ENCODE results near the gene HEATR3.

The HEATR3 gene

GRCh38 chr16:50059111-50059510, 6.7 kb upstream of the HEATR3 start:
- no peak for DNase-seq

DNA sequence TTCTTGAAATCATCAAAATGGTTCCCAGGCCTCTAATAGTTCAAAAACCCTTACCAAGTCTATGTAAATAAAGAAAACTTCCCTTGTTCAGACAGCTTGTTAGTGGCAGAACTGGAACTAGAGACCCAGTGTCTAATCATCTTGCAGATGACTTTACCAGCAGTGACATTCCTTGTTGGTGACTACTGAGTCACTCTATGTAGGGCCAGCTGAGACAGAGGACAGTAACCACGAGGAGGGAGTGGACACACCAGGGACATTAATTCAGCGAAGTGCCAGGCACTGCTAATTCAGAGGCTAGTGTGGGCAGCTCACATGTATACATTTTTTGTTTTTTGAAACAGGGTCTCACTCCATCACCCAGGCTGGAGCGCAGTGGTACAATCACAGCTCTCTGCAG, 6.1 kb upstream of the HEATR3 start:
- no peak for DNase-seq

- no peak for DNase-seq
Observed at GRCh38 chr16:50061326-50061725, 4.4 kb upstream of the HEATR3 start.

DNA sequence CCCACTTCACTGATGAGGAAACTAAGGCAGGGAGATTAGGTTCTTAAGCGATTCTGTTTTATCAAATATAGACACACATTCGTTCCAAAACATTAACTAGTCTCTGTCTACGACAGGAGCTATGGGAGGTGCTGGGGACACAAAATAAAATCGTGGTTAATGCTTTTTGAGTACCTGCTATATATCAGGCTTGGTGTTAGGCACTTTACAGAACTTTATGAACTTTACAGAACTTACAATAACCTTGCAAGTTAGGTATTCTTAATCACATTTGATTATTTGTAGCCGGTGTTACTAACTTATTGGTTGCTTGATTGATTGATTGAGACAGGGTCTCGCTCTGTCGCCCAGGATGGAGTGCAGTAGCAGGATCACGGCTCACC, 538 bp upstream of the HEATR3 start:
- no peak for DNase-seq

DNA sequence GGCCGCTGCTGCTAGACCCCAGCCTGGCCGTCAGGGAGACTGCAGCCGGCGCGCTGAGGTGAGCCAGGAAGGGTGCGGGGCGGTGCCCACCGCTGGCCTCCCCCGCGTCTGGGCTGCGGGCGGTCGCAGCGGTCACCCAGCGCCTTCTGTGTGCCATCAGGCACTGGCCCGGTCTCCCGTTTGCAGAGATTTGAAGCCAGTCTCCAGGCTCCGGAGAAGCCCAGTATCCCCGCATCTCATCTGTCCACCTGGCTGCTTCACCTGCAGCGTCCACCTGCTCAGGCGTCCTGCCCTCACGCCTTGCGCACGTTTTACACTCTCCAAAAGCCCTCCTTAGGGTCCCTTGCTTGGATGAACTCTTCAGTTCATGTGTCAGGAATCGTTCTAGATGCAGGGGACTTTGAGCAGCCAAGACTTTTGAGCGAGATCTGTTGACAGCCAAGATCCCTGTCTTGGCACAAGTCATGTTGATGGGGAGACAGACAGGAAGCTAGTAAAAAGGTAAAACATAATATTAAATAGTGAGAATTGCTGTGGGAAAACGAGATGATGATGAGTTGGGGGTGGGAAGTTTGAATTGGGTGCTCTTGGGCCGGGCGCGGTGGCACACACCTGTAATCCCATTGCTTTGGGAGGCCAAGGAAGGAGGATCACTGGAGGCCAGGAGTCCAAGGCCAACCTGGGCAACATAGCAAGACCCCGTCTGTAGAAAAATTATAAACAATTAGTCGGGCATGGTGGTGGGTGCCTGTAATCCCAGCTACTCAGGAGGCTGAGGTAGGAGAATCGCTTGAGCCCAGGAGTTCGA, 916 bp downstream of the HEATR3 start:
- no peak for DNase-seq

- DNase-seq, result peak; percentile 23 to 46
Observed at GRCh38 chr16:50067290-50067853, 1.6 kb downstream of the HEATR3 start.

- DNase-seq, result no peak
Observed at GRCh38 chr16:50068550-50068949, 2.8 kb downstream of the HEATR3 start.

- DNase-seq, result no peak
Observed at GRCh38 chr16:50069060-50069459, 3.3 kb downstream of the HEATR3 start.

GRCh38 chr16:50071075-50071671, 5.4 kb downstream of the HEATR3 start:
- DNase-seq, result no peak

DNA sequence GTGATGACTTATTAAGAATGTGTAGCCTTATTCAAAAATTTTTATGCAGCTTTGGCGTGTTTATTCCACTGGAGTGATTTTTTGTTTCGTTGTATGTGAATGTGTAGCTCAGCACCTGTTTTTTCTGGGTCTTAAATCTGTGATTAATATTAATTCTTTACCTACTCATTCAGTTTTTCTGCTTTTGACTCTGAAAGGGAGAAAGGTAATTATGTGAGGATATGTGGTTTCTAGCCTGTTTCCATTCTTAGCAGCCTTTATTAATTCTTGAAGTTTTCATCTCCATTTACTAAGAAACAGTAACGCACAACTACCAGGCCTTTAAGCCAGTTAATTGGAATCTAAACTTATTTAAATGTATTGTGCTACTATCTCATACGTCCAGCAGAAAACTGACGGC, 7.0 kb downstream of the HEATR3 start:
- no peak for DNase-seq

DNA sequence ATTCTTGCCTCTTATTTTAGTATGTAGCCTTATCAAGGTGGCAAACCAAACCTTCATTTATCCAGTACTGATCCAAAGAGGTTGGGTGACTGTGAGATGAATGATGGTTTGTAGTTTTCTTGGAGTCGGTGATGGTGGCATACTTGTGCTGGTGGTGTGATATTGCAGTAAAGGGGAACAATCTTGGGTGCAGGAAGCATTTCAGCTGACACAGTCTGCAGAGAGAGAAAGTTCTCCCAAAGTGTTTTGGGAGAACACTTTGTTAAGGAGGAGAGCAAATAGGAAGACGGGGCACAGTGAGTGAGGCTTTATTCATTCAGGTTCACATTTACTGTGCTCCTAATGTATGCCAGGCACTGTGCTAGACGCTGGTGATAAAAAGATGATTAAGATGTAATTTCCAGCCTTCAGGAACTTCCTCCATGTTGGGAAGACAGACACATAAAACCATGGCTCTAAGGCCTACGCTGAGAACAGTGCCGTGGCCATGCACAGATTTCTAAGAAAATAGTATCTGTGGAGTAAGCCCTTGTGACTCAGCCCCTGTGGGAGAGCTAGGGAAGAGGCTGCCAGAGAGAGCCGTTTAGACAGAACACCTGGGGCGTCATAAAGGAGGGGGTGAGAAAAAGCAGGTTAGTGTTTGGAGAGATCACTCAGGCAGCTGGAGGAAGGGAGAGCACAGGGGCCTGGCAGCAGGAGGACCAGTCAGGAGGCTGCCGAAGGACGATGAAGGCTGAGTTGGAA, 13.8 kb downstream of the HEATR3 start:
- DNase-seq, result no peak

- DNase-seq, result no peak
Observed at GRCh38 chr16:50081428-50082018, 15.8 kb downstream of the HEATR3 start.

- DNase-seq, result no peak
Observed at GRCh38 chr16:50083996-50084395, 18.2 kb downstream of the HEATR3 start.

GRCh38 chr16:50086176-50086575, 20.4 kb downstream of the HEATR3 start:
- DNase-seq, result no peak

- DNase-seq, result no peak
Observed at GRCh38 chr16:50088302-50088701, 22.5 kb downstream of the HEATR3 start.

- no peak for DNase-seq
Observed at GRCh38 chr16:50092891-50093290, 27.1 kb downstream of the HEATR3 start.

DNA sequence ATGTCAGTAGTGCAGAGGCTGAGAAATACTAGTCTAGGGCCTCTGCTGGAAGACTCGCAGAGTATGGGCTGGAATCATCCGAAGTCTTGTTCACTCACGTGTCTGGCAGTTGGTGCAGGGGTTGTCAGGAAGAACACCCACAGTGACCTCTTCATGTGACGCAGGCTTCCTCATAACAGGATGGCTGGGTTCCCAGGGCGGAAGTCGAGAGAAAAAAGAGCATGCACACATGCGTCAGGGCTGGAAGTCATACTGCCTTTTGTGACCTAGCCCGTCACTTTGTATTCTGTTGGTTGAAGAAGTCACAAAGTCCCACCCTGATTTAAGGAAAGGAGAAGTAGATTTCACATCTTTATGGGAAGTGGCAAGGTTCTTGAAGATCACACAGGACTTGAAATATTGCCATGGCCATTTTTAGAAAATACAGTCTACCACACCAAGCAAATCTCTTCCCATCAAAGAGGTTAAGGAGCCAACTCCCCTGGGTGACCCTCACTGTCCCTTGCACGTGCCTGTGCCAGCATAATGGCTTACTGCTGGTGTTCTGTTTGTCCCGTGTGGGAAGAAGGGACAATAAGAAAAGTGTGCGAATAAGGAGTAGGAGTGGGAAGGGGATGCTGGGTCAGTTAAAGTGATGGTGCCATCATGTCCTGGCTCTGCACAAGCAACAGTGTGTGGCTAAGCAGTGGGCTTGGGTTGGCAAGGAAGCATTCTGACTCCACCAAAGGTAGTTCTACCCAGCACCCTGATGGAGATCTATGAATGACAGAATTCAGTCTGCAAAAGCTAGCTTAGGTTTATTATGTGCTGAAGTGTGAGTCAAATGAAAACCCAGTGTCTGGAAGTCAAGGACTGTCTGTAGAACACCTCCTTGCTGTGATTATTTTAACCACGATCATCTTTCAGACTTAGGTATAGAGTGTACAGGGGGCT, 28.1 kb downstream of the HEATR3 start:
- peak; percentile 51 to 85 for DNase-seq

- no peak for DNase-seq
Observed at GRCh38 chr16:50096791-50097190, 31.0 kb downstream of the HEATR3 start.

DNA sequence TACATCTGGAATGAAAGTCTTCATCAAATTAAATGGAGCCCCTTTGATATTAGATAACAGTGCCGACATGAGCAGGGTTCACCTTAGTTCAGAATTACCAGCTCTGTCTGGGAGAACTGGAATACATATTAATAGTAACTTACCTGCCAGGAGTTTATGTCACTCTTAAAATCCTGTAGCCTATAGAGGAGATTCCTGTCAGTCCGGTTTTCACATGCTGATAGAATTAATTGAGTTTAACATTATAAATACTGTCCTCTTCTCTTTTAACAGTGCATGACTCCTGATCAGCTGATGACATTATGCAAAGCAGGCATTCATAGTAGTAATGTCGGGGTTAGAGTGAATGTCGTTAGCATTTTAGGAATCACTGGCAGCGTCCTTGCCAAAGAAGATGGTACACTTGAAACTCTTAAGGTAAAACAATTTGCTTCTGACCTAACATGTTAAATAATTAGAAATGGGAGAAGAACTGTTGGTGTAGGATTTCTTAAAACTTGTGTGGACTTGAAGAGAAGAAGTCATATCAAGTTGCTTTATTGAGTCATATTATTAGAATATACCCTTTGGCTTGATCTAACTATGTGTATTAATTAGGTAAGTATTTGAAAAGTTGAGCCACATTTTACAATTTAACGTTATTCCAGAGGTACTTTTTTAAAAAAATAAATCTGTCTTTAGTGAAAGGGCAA, 34.3 kb downstream of the HEATR3 start:
- no peak for DNase-seq

DNA sequence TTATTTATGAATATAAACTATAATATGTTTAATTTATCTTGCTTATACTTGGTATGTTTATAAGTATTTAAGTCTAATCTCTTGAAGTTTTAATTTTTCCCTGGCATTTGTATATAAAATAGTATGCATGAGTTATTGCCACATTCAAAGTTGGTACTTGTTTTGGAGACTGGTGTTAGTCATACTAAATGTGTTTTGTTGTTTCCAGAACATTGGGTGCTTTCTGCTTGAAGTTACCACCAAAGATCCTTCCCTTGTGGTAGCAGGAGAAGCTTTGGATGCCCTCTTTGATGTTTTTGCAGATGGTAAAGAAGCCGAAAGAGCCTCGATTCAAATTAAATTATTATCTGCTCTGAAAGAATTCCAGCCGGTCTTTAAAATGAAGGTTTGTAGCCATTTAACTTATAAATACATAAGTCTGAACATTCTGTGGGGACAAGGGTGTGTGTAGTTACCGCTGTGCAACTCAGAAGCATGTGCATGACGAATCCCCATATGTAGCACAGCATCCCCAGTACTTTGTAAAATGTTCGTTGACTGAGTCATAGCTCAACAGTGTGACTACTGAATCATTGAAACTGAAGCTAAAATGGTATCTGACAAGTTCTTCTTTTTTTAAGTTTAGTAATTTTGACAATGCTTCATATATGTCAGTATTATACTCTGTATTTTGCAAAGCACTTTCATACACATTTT, 36.4 kb downstream of the HEATR3 start:
- no peak for DNase-seq

- peak in 1 of 2 donors; percentile 13 for DNase-seq
Observed at GRCh38 chr16:50103764-50104163, 38.0 kb downstream of the HEATR3 start.

Data from CD4-positive, alpha-beta T cell treated with Interleukin-4 for 1 hour (primary cell).